Tibial nerve (tissue), 4 donors: ENCODE results near the gene MOAP1. TPM values are rescaled to one million over a fixed set of nuclear protein-coding genes. Genes with fewer than 3 reads are reported as not detected.
A peak's percentile ranks its signal among the peaks of the same experiment; 100 is the strongest.
"Not testable (repeated sequence)": the region's sequence is repeated elsewhere in the genome, so short reads cannot be mapped to it uniquely, and the experiment has no call there.

ENCODE experiments used
- DNase-seq, 2 donors: peaks; one replicate each; pipeline ENCODE4 v3.0.0-alpha.2; 2019; ENCODE audit warnings: low spot score in 2 of 2
- H3K27ac ChIP-seq, 4 donors: fragments of 200-600 bp; sonication (generic) in 3 of 4; one replicate each; pipeline ENCODE4 v1.5.1; 2017 to 2019; ENCODE audit warnings: mild to moderate bottlenecking in 1 of 4
- H3K27me3 ChIP-seq, 2 donors: fragments of 200-600 bp; sonication (generic) in 1 of 2; one replicate each; pipeline versions ENCODE4 v1.5.1 to v1.6.0; 2017 to 2019
- H3K36me3 ChIP-seq, 3 donors: fragments of 200-600 bp; sonication (generic); one replicate each; pipeline ENCODE4 v1.5.1; 2018 to 2019
- H3K4me1 ChIP-seq, 4 donors: fragments of 200-600 bp; sonication (generic) in 3 of 4; one replicate each; pipeline ENCODE4 v1.5.1; 2017 to 2019
- H3K4me3 ChIP-seq, 4 donors: fragments of 200-600 bp; sonication (generic) in 3 of 4; one replicate each; pipeline ENCODE4 v1.5.1; 2017 to 2019; ENCODE audit warnings: mild to moderate bottlenecking in 1 of 4, moderate library complexity in 1 of 4
- H3K9me3 ChIP-seq, 4 donors: fragments of 200-600 bp; sonication (generic) in 3 of 4; one replicate each; pipeline ENCODE4 v1.5.1; 2017 to 2019
- EP300 ChIP-seq, 2 donors: sonication (generic); formaldehyde crosslinking; IDR thresholded peaks; one replicate each; pipeline ENCODE4 v1.6.1; 2017; ENCODE audit warnings: antibody characterized with exemption in 2 of 2, mild to moderate bottlenecking in 1 of 2
- POLR2A ChIP-seq, 2 donors: fragments of 450-650 bp; IDR thresholded peaks; one replicate each; pipeline ENCODE4 v1.6.1; 2017; ENCODE audit warnings: antibody characterized with exemption in 2 of 2, mild to moderate bottlenecking in 2 of 2, moderate library complexity in 2 of 2
- WGBS, 2 donors: methylation state at CpG; one replicate each; pipeline ENCODE4 v1.1.5; 2018; 5-methylcytosine and 5-hydroxymethylcytosine counted together
- total RNA-seq, 4 donors: library from RNA; depleted of rRNA; stranded (reverse); fragments of >200 nt; gene quantifications; one replicate each; pipeline ENCODE4 v1.1.0, GENCODE V29; 2016
- TF ChIP-seq, protein P1 (sequence below), 5 experiments: fragments of 200-600 bp in 3 of 5; fragments of 450-650 bp in 2 of 5; sonication (generic) in 3 of 5; IDR thresholded peaks; one replicate each; pipeline ENCODE4 v1.5.1; 2016 to 2019; ENCODE audit warnings: antibody characterized with exemption in 5 of 5, mild to moderate bottlenecking in 3 of 5, moderate library complexity in 2 of 5

The MOAP1 gene, protein sequence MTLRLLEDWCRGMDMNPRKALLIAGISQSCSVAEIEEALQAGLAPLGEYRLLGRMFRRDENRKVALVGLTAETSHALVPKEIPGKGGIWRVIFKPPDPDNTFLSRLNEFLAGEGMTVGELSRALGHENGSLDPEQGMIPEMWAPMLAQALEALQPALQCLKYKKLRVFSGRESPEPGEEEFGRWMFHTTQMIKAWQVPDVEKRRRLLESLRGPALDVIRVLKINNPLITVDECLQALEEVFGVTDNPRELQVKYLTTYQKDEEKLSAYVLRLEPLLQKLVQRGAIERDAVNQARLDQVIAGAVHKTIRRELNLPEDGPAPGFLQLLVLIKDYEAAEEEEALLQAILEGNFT
- 10 to 100 TPM; 21.8 to 29.3 (median 23.4) TPM for total RNA-seq

DNA sequence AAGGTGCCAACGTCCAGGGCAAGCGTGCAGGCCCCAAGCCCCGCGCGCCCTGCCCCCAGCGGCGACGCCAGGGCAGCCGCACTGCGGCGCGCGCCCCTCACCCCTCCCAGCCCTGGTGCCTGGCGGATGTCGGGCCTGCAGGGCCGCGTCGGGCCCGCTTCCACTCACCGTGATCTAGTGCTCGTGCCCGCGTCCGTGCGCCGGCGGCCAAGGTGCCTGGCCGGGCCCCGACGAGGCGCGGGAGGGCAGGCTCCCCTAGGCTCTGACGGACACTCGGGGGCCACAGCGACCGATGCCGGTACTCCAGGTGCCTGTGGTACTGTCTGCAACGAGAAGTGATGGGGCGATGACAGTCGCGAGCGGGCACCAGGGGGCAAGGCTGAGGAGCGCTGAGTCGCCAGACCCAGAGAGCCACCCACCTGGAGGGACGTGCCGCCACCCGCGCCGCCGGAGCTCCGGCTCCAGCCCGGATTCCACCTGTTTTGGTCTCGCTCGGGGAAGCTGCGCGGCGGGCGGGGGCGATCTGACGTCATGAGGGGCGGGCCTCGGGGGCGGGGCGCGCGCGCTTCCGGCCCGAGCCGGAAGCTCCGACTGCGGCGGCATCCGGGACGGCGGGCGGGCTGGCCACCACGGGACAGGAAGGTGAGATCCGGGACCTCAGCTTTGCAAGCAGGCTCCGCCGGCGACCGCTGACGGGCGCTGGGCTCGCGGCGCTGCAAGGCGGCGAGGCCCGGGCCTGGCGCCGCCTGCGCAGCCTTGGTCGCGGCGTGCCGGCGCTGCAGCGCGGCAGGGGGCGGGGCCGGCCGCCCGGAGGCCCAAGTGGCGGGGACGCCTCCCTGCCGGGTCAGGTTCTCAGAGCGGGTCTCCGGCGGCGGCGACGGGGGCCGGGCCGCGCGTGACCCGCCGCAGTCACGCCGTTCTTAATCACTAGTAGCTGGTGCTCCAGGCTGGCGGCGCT lies at the start of gene MOAP1, which contains the start of gene LYSET:
TSS of gene MOAP1 (minus strand) at position 507 of the 958 bp plus-strand sequence. CDS start 655 bp downstream, outside the sequence.
TSS of gene LYSET (plus strand) at position 927 of the 958 bp plus-strand sequence. CDS start 89 bp downstream, outside the sequence.
- 0 to 2% methylated on average over 36 to 39 of the region's 124 CpGs for WGBS, 2 donors
- Histone ChIP-seq H3K27ac (peak within 1 kb of the TSS; percentile 69 to 98 (median 96)), H3K9me3 (no peaks in the 10 kb centered on the region), H3K4me1 (peaks cover 0 to 34% (median 19%) of the 10 kb centered on the region in 4 donors), H3K4me3 (peak within 1 kb of the TSS; percentile 72 to 98 (median 89)), H3K36me3 (peaks cover 0 to 43% (median 6%) of the 10 kb centered on the region in 3 donors), H3K27me3 (no peaks in the 10 kb centered on the region)
- DNase-seq: peak; percentile 68 to 73
- TF ChIP-seq, protein P1, sequence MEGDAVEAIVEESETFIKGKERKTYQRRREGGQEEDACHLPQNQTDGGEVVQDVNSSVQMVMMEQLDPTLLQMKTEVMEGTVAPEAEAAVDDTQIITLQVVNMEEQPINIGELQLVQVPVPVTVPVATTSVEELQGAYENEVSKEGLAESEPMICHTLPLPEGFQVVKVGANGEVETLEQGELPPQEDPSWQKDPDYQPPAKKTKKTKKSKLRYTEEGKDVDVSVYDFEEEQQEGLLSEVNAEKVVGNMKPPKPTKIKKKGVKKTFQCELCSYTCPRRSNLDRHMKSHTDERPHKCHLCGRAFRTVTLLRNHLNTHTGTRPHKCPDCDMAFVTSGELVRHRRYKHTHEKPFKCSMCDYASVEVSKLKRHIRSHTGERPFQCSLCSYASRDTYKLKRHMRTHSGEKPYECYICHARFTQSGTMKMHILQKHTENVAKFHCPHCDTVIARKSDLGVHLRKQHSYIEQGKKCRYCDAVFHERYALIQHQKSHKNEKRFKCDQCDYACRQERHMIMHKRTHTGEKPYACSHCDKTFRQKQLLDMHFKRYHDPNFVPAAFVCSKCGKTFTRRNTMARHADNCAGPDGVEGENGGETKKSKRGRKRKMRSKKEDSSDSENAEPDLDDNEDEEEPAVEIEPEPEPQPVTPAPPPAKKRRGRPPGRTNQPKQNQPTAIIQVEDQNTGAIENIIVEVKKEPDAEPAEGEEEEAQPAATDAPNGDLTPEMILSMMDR (IDR thresholded peaks at IDR 0.05): peak in 4 of 5 experiments; percentile 10 to 58 (median 32)
- TF ChIP-seq EP300 (IDR thresholded peaks at IDR 0.05) (peak in 1 of 2 donors; percentile 87), POLR2A (IDR thresholded peaks at IDR 0.05) (peak; percentile 24 to 83)

DNA sequence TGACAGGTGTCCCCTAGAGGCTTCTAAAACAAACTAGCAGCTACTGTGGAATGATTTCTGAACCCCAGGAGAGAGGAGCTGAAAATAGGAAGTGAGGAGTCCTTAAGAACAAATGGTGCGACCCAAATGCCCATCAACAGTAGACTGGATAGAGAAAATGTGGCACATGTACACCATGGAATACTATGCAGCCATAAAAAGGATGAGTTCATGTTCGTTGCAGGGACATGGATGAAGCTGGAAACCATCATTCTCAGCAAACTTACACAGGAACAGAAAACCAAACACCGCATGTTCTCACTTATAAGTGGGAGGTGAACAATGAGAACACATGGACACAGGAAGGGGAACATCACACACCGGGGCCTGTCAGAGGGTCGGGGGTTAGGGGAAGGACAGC lies 48.4 kb upstream of the MOAP1 start:
- Histone ChIP-seq H3K36me3 (peaks cover 0 to 16% (median under 1%) of the 10 kb centered on the region in 3 donors), H3K4me1 (peaks cover 0 to 17% (median 0%) of the 10 kb centered on the region in 4 donors)
- not testable (repeated sequence) for H3K4me3 ChIP-seq, DNase-seq, H3K27me3 ChIP-seq, H3K9me3 ChIP-seq, H3K27ac ChIP-seq
- 83 to 89% methylated on average over 5 of the region's 5 CpGs for WGBS, 2 donors

DNA sequence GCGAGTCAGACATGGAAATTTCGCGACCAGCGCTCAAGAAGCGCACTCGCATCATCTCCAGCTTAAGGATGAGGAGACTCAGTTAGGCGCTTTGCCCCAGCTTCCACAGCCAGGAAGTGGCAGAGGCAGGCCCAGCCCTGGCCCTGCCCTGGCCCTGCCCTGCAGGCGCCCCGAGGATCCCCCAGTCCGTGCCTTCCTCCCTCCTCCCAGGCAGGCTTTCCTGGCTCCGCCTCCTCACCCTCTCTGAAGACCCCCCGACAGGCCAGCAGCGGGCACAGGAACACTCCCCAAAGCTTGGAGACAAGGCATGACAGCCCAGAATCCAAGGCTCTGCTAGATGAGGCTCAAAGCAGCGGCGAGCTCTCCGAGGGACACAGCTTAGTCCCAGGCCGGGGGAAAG lies 47.5 kb upstream of the MOAP1 start:
- Histone ChIP-seq H3K9me3 (no peaks in the 10 kb centered on the region), H3K27ac (no peak overlapping the region), H3K4me1 (peaks cover 0 to 17% (median 0%) of the 10 kb centered on the region in 4 donors), H3K4me3 (no peak overlapping the region), H3K27me3 (no peaks in the 10 kb centered on the region), H3K36me3 (peaks cover 0 to 26% (median 3%) of the 10 kb centered on the region in 3 donors)
- WGBS, 2 donors: 59 to 71% methylated on average over 17 of the region's 17 CpGs
- TF ChIP-seq, protein P1 (IDR thresholded peaks at IDR 0.05): no peak
- TF ChIP-seq POLR2A (IDR thresholded peaks at IDR 0.05) (no peak), EP300 (IDR thresholded peaks at IDR 0.05) (no peak)
- DNase-seq: no peak

DNA sequence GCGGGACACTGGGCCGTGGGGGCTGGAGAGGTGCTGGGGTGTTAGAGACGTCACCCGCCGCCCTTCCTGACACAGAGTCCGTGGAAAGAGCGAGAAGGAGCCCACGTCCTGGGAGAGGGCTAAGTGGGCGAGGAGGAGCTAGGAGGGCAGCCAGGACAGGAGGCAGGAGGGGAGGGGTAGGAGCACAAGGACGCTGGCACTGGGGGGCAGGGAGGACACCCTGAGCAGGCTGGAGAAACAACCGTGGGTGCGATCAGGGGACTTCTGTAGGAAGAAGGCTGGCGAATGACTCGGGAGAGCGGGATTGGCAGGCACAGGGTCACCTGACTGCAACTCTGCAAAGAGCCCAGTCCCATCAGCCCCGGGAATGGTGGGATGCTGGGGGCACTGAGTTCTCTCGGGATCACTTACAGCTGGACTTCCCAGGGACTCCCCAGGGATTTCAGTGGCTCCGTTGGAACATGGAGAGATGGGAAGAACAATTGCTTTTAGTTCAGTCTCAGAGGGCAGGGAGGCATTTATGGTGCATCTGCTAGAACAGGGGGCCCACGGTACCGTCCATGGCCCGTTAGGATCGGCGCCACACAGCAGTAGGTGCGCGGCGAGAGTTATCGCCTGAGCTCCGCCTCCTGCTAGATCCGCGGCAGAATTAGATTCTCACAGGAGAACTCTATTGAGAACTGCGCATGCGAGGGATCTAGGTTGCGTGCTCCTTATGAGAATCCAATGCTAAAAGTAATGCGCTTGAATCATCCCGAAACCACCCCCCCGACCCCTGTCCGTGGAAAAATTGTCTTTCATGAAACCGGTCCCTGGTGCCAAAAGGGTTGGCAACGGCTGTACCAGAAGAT lies 46.7 kb upstream of the MOAP1 start:
- H3K9me3 ChIP-seq: no peaks in the 10 kb centered on the region
- peak overlapping the region in 3 of 4 donors; percentile 31 to 48 (median 36) for H3K4me3 ChIP-seq
- no peaks in the 10 kb centered on the region for H3K27me3 ChIP-seq
- H3K27ac ChIP-seq: no peak overlapping the region
- WGBS, 2 donors: 30 to 41% methylated on average over 37 to 39 of the region's 39 CpGs
- H3K36me3 ChIP-seq: peaks cover 0 to 32% (median 3%) of the 10 kb centered on the region in 3 donors
- TF ChIP-seq, protein P1 (IDR thresholded peaks at IDR 0.05): no peak
- no peak for TF ChIP-seq EP300 (IDR thresholded peaks at IDR 0.05)
- TF ChIP-seq POLR2A (IDR thresholded peaks at IDR 0.05): no peak
- DNase-seq: no peak
- peaks cover 0 to 17% (median 0%) of the 10 kb centered on the region in 4 donors for H3K4me1 ChIP-seq

DNA sequence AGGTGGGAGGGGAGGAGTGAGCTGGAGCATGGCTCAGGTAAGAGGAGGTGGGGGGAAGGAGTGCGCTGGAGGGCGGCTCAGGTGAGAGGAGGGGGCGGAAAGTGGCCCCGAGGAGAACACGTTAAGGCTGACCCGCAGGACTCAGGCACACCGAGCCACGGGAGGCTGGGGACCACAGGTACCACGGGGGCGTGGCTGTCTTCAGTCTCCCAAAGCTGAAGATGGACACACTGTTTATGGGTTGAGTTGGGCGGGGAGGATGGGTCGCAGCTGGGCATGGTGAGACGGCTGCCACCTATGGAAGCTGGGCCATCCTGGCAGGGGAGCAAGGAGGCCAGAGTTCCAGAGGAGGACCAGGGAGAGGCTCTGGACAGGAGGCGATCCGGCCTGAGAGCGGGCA lies 45.8 kb upstream of the MOAP1 start:
- Histone ChIP-seq H3K36me3 (peaks cover 0 to 41% (median 3%) of the 10 kb centered on the region in 3 donors), H3K4me3 (no peak overlapping the region), H3K27ac (no peak overlapping the region), H3K27me3 (no peaks in the 10 kb centered on the region), H3K4me1 (peaks cover 0 to 17% (median 0%) of the 10 kb centered on the region in 4 donors), H3K9me3 (no peaks in the 10 kb centered on the region)
- TF ChIP-seq, protein P1 (IDR thresholded peaks at IDR 0.05): no peak
- TF ChIP-seq EP300 (IDR thresholded peaks at IDR 0.05): no peak
- TF ChIP-seq POLR2A (IDR thresholded peaks at IDR 0.05): no peak
- DNase-seq: no peak
- 94 to 95% methylated on average over 16 of the region's 16 CpGs for WGBS, 2 donors
